K562 (cell line): Measurements from ENCODE around the gene EGFR. TPM values are rescaled to one million over a fixed set of nuclear protein-coding genes. Genes with fewer than 3 reads are reported as not detected.

Experiments used
- ATAC-seq: fragments of 200-7000 bp; cut with Tn5 transposase; 3 replicates; pipeline ENCODE4 v1.9.1; 2020; ENCODE audit warnings: moderate library complexity
- BruUV-seq: library from RNA; stranded (reverse); fragments of 400-500 nt; replicated peaks from 2 replicates; lab custom pipeline; 2021; lab: Mats Ljungman, UMichigan
- CTCF ChIA-PET: fragments of 300-600 bp; formaldehyde crosslinking; extraction: SDS; loops from one replicate; lab custom pipeline; 2021; ENCODE audit warnings: low intra/inter-chr PET ratio; lab: Yijun Ruan, JAX
- POLR2A ChIA-PET: fragments of 300-600, 350-650 bp; sonication (Branson Sonifier 250); formaldehyde crosslinking; extraction: SDS; loops from one replicate; lab custom pipeline; 2021; ENCODE audit warnings: antibody characterized with exemption, inconsistent platforms; lab: Yijun Ruan, JAX
- DNase-seq, 4 experiments: peaks; one replicate each; pipeline versions ENCODE4 v3.0.0 to v3.0.0-alpha.2; 2011 to 2018; ENCODE audit warnings: low spot score in 3 of 4, mixed read lengths in 3 of 4; ENCODE audit errors: extremely low read depth in 1 of 4
- FAIRE-seq: peaks from 2 replicates; lab custom pipeline; 2011; peaks lifted over from hg19 to GRCh38; lab: Jason Lieb, UNC
- H2AFZ ChIP-seq: 2 replicates; pipeline ENCODE4 v1.6.0; 2011; ENCODE audit warnings: low read depth, low read length, control low read depth, inconsistent platforms
- H3K27ac ChIP-seq: fragments of 200-600 bp; 3 replicates; pipeline ENCODE4 v1.8.0; 2011; ENCODE audit warnings: low read depth, mild to moderate bottlenecking, control low read depth, inconsistent platforms, low read length, moderate library complexity, mixed read lengths; ENCODE audit errors: extremely low read depth
- H3K27me3 ChIP-seq, 2 experiments: fragments of 300-600 bp in 1 of 2; 2 replicates in 1 of 2; 3 replicates in 1 of 2; pipeline versions ENCODE4 v1.6.0 to v1.8.0; 2011; ENCODE audit warnings: inconsistent platforms in 2 of 2, low read length in 2 of 2, mild to moderate bottlenecking in 1 of 2, mixed read lengths in 1 of 2, moderate library complexity in 1 of 2; ENCODE audit not compliant: control insufficient read depth in 2 of 2, insufficient read depth in 2 of 2
- H3K36me3 ChIP-seq: fragments of 300-600 bp; 3 replicates; pipeline ENCODE4 v1.8.0; 2011; ENCODE audit warnings: mild to moderate bottlenecking, low read length, inconsistent platforms; ENCODE audit not compliant: control insufficient read depth, insufficient read depth
- H3K4me1 ChIP-seq, 2 experiments: fragments of 200-600 bp in 1 of 2; replicated peaks in 1 of 2; 2 replicates in 1 of 2; 3 replicates in 1 of 2; pipeline versions ENCODE4 v1.5.1 to v1.8.0; 2011; ENCODE audit warnings: inconsistent platforms in 2 of 2, low read length in 2 of 2, mild to moderate bottlenecking in 1 of 2, mixed read lengths in 1 of 2, moderate library complexity in 1 of 2; ENCODE audit not compliant: control insufficient read depth in 2 of 2, insufficient read depth in 2 of 2
- H3K4me2 ChIP-seq: 2 replicates; pipeline ENCODE4 v1.6.1; 2011; ENCODE audit warnings: low read length, control low read depth, inconsistent platforms, mixed read lengths; ENCODE audit not compliant: insufficient read depth
- H3K4me3 ChIP-seq: fragments of 200-600 bp; sonication (generic), shearing (Covaris generic); 2 replicates; pipeline ENCODE4 v1.5.1; 2016; ENCODE audit warnings: control low read depth, inconsistent platforms
- H3K79me2 ChIP-seq: fragments of 200-600 bp; 3 replicates; pipeline ENCODE4 v1.8.0; 2011; ENCODE audit warnings: low read length, inconsistent platforms; ENCODE audit not compliant: control insufficient read depth, insufficient read depth
- H3K9ac ChIP-seq, 2 experiments: 2 replicates each; pipeline versions ENCODE4 v1.6.0 to v1.6.1; 2011; ENCODE audit warnings: low read depth in 2 of 2, low read length in 2 of 2, control low read depth in 1 of 2, inconsistent platforms in 1 of 2, mild to moderate bottlenecking in 1 of 2, mixed read lengths in 1 of 2; ENCODE audit not compliant: insufficient read depth in 1 of 2
- H3K9me1 ChIP-seq: one replicate; pipeline ENCODE4 v1.6.0; 2011; ENCODE audit warnings: inconsistent platforms, mild to moderate bottlenecking, low read length, moderate library complexity; ENCODE audit not compliant: control insufficient read depth, insufficient read depth
- H3K9me3 ChIP-seq: replicated peaks from 2 replicates; pipeline ENCODE4 v1.5.1; 2011; ENCODE audit warnings: low read depth, low read length, inconsistent platforms; ENCODE audit not compliant: control insufficient read depth, insufficient read depth
- H4K20me1 ChIP-seq: replicated peaks from 2 replicates; pipeline ENCODE4 v1.6.1; 2011; ENCODE audit warnings: low read length, inconsistent platforms, mixed read lengths; ENCODE audit not compliant: control insufficient read depth, insufficient read depth
- BCOR ChIP-seq: fragments of 450-650 bp; IDR thresholded peaks from 2 replicates; pipeline ENCODE4 v1.6.1; 2016
- CBX5 ChIP-seq: IDR thresholded peaks from 2 replicates; pipeline ENCODE4 v1.6.1; 2014; ENCODE audit warnings: low read depth, borderline replicate concordance
- CCNT2 ChIP-seq: IDR thresholded peaks from 2 replicates; pipeline ENCODE4 v1.6.1; 2011; ENCODE audit warnings: borderline replicate concordance, low read depth, mild to moderate bottlenecking, moderate library complexity, mixed read lengths, low read length; ENCODE audit not compliant: insufficient read length; ENCODE audit errors: extremely low read depth
- DACH1 ChIP-seq: fragments of 450-650 bp; IDR thresholded peaks from 2 replicates; pipeline ENCODE4 v1.6.1; 2018; ENCODE audit not compliant: partially characterized antibody
- EGR1 ChIP-seq: fragments of 450-650 bp; conservative IDR thresholded peaks from 2 replicates; pipeline ENCODE4 v1.6.1; 2017; ENCODE audit warnings: mild to moderate bottlenecking
- ELF1 ChIP-seq: fragments of 200-800 bp; sonication (Bioruptor generic); IDR thresholded peaks from 2 replicates; pipeline ENCODE4 v1.6.1; 2016; ENCODE audit warnings: missing genetic modification characterization, missing compliant biosample characterization
- FOXM1 ChIP-seq, 2 experiments: fragments of 450-650 bp in 1 of 2; sonication (generic) in 1 of 2; formaldehyde crosslinking in 1 of 2; IDR thresholded peaks; 2 replicates each; pipeline versions ENCODE4 v1.6.1 to v1.9.0; 2017 to 2022; ENCODE audit warnings: low read depth in 2 of 2, mild to moderate bottlenecking in 2 of 2, missing genetic modification reagents in 1 of 2, moderate library complexity in 1 of 2
- GABPA ChIP-seq: fragments of 200-800 bp; sonication (Bioruptor generic); conservative IDR thresholded peaks from 2 replicates; pipeline ENCODE4 v1.6.1; 2016; ENCODE audit warnings: low read depth, missing genetic modification characterization, missing compliant biosample characterization
- KDM4B ChIP-seq, 2 experiments: fragments of 450-650 bp in 1 of 2; sonication (generic) in 1 of 2; IDR thresholded peaks; 2 replicates each; pipeline ENCODE4 v1.6.1; 2016 to 2017; ENCODE audit warnings: borderline replicate concordance in 2 of 2, antibody characterized with exemption in 1 of 2, low read depth in 1 of 2, mild to moderate bottlenecking in 1 of 2
- MEIS2 ChIP-seq: fragments of 450-650 bp; IDR thresholded peaks from 2 replicates; pipeline ENCODE4 v1.6.1; 2014; ENCODE audit warnings: mild to moderate bottlenecking; ENCODE audit not compliant: partially characterized antibody
- NR1H2 ChIP-seq: sonication (generic); formaldehyde crosslinking; IDR thresholded peaks from 2 replicates; pipeline ENCODE4 v1.4.0; 2020; ENCODE audit warnings: mild to moderate bottlenecking, missing genetic modification reagents
- PURB ChIP-seq: sonication (generic); formaldehyde crosslinking; IDR thresholded peaks from 2 replicates; pipeline ENCODE4 v1.9.0; 2021; ENCODE audit warnings: low read depth, mild to moderate bottlenecking, missing genetic modification reagents
- TAF9B ChIP-seq: fragments of 450-650 bp; IDR thresholded peaks from 2 replicates; pipeline ENCODE4 v1.6.1; 2018; ENCODE audit warnings: mild to moderate bottlenecking; ENCODE audit not compliant: partially characterized antibody
- TCF3 ChIP-seq: sonication (generic); formaldehyde crosslinking; IDR thresholded peaks from 2 replicates; pipeline ENCODE4 v1.4.0; 2020; ENCODE audit warnings: mild to moderate bottlenecking, missing genetic modification reagents
- TEAD4 ChIP-seq, 2 experiments: sonication (generic) in 1 of 2; formaldehyde crosslinking in 1 of 2; IDR thresholded peaks; 2 replicates each; pipeline versions ENCODE4 v1.6.1 to v1.8.0; 2012 to 2022; ENCODE audit warnings: borderline replicate concordance in 1 of 2, inconsistent platforms in 1 of 2, low read length in 1 of 2, mild to moderate bottlenecking in 1 of 2, missing genetic modification reagents in 1 of 2
- ZNF143 ChIP-seq: sonication (generic); formaldehyde crosslinking; IDR thresholded peaks from 2 replicates; pipeline ENCODE4 v1.9.0; 2022; ENCODE audit warnings: mild to moderate bottlenecking, missing genetic modification reagents
- ZNF445 ChIP-seq: fragments of 250-450 bp; sonication (Bioruptor Pico); IDR thresholded peaks from 2 replicates; pipeline ENCODE4 v1.4.0; 2020; ENCODE audit warnings: low read depth, mild to moderate bottlenecking, moderate library complexity
- WGBS: fragments of 100-300 bp; shearing (Covaris generic); methylation state at CpG from one replicate; pipeline ENCODE4 v1.1.6; 2016; ENCODE audit warnings: low coverage, mixed read lengths; ENCODE audit not compliant: insufficient coverage; ENCODE audit errors: missing lambda C conversion rate; 5-methylcytosine and 5-hydroxymethylcytosine counted together
- in situ Hi-C: fragments of 300-500 bp; cut with MboI; formaldehyde crosslinking; loops from 4 replicates; pipeline ENCODE4 v1.15.0; 2018; ENCODE audit warnings: inconsistent platforms, mixed read lengths
- intact Hi-C: fragments of 100-400 bp; cut with micrococcal nuclease; formaldehyde crosslinking; loops from 2 replicates; pipeline ENCODE4 v1.14.2; 2022
- polyA plus RNA-seq, 8 experiments: library from polyadenylated mRNA; depleted of rRNA in 4 of 8; stranded (reverse) in 5 of 8; unstranded in 3 of 8; fragments of >200 nt; fragmentation: Nextera tagmentation in 2 of 8; fragmentation: Illumina TruSeq in 1 of 8; extraction: Ambion mirVana in 2 of 8; extraction: Trizol in 1 of 8; gene quantifications; 2 replicates each; pipeline versions ENCODE4 v1.2.1 to v1.2.3, GENCODE V29; 2011 to 2014; ENCODE audit warnings: inconsistent platforms in 1 of 8, missing spikeins in 1 of 8
- total RNA-seq, 7 experiments: library from RNA; depleted of rRNA in 6 of 7; stranded (reverse); fragments of >200 nt in 6 of 7; fragmentation: Illumina TruSeq in 2 of 7; extraction: Trizol in 2 of 7; gene quantifications; 2 replicates each; pipeline versions ENCODE4 v1.2.1 to v1.2.3, GENCODE V29; 2011 to 2021; ENCODE audit warnings: low replicate concordance in 1 of 7
- TF ChIP-seq, protein P1 (sequence below): fragments of 250-450 bp; sonication (Bioruptor Pico); IDR thresholded peaks from 2 replicates; pipeline ENCODE4 v1.4.0; 2020; ENCODE audit warnings: mild to moderate bottlenecking
- TF ChIP-seq, protein P2 (sequence below): fragments of 200-800 bp; sonication (Bioruptor generic); IDR thresholded peaks from 2 replicates; pipeline ENCODE4 v1.6.1; 2017; ENCODE audit warnings: missing genetic modification characterization, missing compliant biosample characterization

EGFR gene
- total and polyA plus RNA-seq, 9 of the 15 experiments (the other 6 are each of a cell fraction or from before 2014, with no cell fraction given), result 0.13 TPM; not detected in 8

DNA sequence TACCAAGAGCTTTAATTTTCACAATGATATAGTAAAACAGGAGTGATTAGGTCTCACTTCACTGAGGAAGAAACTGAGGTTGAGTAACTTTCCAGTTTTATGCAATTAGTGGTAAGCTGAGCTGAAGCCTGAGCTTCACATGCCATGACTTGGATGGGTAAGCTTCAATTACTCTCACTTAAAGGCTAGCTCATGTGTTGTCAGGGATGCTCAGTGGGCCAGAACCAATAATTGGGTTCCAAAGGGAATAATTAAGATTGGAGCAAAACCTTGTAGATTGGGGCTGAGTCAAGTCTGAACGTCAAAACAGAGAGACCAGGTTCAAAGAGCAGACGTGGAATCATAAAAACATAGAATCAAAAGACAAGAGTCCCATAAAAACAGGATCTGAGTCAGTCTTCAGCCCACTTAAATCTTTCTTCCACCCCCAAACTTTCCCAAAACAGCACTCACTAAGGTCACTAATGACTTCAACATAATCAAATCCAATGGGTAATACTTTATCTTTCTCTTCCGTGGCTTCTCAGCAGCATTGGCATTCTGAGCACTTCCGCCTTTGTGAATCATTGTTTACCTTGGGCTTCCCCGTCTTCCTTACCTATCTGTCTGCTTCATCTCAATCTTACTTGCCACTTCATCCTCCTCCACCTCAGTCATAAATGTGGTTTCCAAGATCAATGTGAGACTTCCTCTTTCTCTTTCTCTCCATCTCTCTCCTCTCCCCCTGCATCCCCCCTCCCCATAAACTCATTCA is 23.0 kb upstream of the EGFR start:
- no peak overlapping the region for H3K4me2 ChIP-seq
- CTCF ChIA-PET, result no interaction called here
- no peaks in the 10 kb centered on the region for H3K4me1 ChIP-seq
- H3K27ac ChIP-seq, result no peak overlapping the region
- H3K9me1 ChIP-seq, result no peaks in the 10 kb centered on the region
- H4K20me1 ChIP-seq, result no peaks in the 10 kb centered on the region
- no peaks in the 10 kb centered on the region for H3K36me3 ChIP-seq
- no peak overlapping the region for H3K4me3 ChIP-seq
- no peak overlapping the region for H2AFZ ChIP-seq
- H3K9ac ChIP-seq, result no peak overlapping the region
- no peaks in the 10 kb centered on the region for H3K79me2 ChIP-seq
- FAIRE-seq (no peak), ATAC-seq (no peak; the same call in 2 of the 3 replicates), DNase-seq (peak in 1 of 4 experiments; percentile 18)
- in situ Hi-C loops (no loop called here), intact Hi-C loops (no loop called here)
- POLR2A ChIA-PET, result no interaction called here
- peaks cover 3 to 6% of the 10 kb centered on the region in 2 experiments; a peak in 3 of 5 replicates for H3K27me3 ChIP-seq
- H3K9me3 ChIP-seq, result no peaks in the 10 kb centered on the region
- WGBS, result 0% methylated on average over 5 of the region's 5 CpGs
- no TSS peak for BruUV-seq
- peak; percentile 78 for TF ChIP-seq ELF1
- peak; percentile 71; the same call in 1 of the 2 replicates for TF ChIP-seq TEAD4 (IDR thresholded peaks at IDR 0.05; ENCODE audit: low read length)
- no peak for TF ChIP-seq TEAD4 (CRISPR knock-in tag; IDR thresholded peaks at IDR 0.05; ENCODE audit: borderline replicate concordance)
- peak; percentile 37; the same call in 1 of the 2 replicates for TF ChIP-seq TCF3 (CRISPR knock-in tag)
- no peak for TF ChIP-seq FOXM1 (IDR thresholded peaks at IDR 0.05; ENCODE audit: low read depth)
- no peak for TF ChIP-seq FOXM1 (CRISPR knock-in tag; IDR thresholded peaks at IDR 0.05; ENCODE audit: low read depth)
- TF ChIP-seq NR1H2 (CRISPR knock-in tag), result no peak
- peak; percentile 42 for TF ChIP-seq CCNT2
- TF ChIP-seq ZNF143 (CRISPR knock-in tag), result no peak
- peak; percentile 44 for TF ChIP-seq MEIS2
- TF ChIP-seq, protein P1, sequence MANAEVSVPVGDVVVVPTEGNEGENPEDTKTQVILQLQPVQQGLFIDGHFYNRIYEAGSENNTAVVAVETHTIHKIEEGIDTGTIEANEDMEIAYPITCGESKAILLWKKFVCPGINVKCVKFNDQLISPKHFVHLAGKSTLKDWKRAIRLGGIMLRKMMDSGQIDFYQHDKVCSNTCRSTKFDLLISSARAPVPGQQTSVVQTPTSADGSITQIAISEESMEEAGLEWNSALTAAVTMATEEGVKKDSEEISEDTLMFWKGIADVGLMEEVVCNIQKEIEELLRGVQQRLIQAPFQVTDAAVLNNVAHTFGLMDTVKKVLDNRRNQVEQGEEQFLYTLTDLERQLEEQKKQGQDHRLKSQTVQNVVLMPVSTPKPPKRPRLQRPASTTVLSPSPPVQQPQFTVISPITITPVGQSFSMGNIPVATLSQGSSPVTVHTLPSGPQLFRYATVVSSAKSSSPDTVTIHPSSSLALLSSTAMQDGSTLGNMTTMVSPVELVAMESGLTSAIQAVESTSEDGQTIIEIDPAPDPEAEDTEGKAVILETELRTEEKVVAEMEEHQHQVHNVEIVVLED (CRISPR knock-in tag), result no peak
- no peak for TF ChIP-seq TAF9B
- peak; percentile 69 for TF ChIP-seq EGR1
- peak; percentile 20; the same call in 1 of the 2 replicates for TF ChIP-seq BCOR
- TF ChIP-seq DACH1, result no peak
- no peak for TF ChIP-seq ZNF445 (CRISPR knock-in tag)
- TF ChIP-seq CBX5, result no peak
- TF ChIP-seq, protein P2, sequence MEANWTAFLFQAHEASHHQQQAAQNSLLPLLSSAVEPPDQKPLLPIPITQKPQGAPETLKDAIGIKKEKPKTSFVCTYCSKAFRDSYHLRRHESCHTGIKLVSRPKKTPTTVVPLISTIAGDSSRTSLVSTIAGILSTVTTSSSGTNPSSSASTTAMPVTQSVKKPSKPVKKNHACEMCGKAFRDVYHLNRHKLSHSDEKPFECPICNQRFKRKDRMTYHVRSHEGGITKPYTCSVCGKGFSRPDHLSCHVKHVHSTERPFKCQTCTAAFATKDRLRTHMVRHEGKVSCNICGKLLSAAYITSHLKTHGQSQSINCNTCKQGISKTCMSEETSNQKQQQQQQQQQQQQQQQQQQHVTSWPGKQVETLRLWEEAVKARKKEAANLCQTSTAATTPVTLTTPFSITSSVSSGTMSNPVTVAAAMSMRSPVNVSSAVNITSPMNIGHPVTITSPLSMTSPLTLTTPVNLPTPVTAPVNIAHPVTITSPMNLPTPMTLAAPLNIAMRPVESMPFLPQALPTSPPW (CRISPR knock-in tag), result peak; percentile 61
- 0 out of 2 replicates have a peak, but pooled peaks have one; percentile 21 for TF ChIP-seq GABPA (tag)
- no peak for TF ChIP-seq PURB (CRISPR knock-in tag)
- TF ChIP-seq KDM4B (IDR thresholded peaks at IDR 0.05; ENCODE audit: borderline replicate concordance in 2 of 2, low read depth in 1 of 2), result no peak
